ENCODE results near the gene F3. TPM values are rescaled to one million over a fixed set of nuclear protein-coding genes. Genes with fewer than 3 reads are reported as not detected.

F3 gene
- total and polyA plus RNA-seq, 10 donors, result 1.1 to 12.4 (median 4.8) TPM

- intact Hi-C loops (cut with DNase I; ENCODE audit: low total_unique reads), result no loop called here
- peaks cover 0 to 42% (median 11%) of the 10 kb centered on the region in 7 donors for H3K27me3 ChIP-seq (replicated peaks in 1 of 7)
- H3K4me3 ChIP-seq, result peak overlapping the region in 1 of 8 donors; percentile 10
- DNase-seq, result no peak
- WGBS, 5 donors, result 75 to 91% (median 86%) methylated on average over 6 of the region's 6 CpGs
- H3K27ac ChIP-seq, result no peak overlapping the region
- H3K4me1 ChIP-seq, result peaks cover 3 to 32% (median 28%) of the 10 kb centered on the region in 6 donors
- peaks cover 0 to 15% (median 0%) of the 10 kb centered on the region in 6 donors for H3K36me3 ChIP-seq
- H3K9me3 ChIP-seq, result no peaks in the 10 kb centered on the region
- TF ChIP-seq CTCF (IDR thresholded peaks at IDR 0.05 in 8 of 11, conservative IDR thresholded peaks at IDR 0.05 in 3 of 11) (no peak), POLR2AphosphoS5 (IDR thresholded peaks at IDR 0.05) (no peak), POLR2A (IDR thresholded peaks at IDR 0.05) (no peak)
These were observed 3.2 kb downstream of the F3 start for GRCh38 chr1:94538243-94538827.

- H3K36me3 ChIP-seq, result peaks cover 0 to 15% (median 0%) of the 10 kb centered on the region in 6 donors
- no peak overlapping the region for H3K27ac ChIP-seq
- peaks cover 0 to 38% (median 11%) of the 10 kb centered on the region in 7 donors for H3K27me3 ChIP-seq (replicated peaks in 1 of 7)
- no peak for DNase-seq
- H3K4me3 ChIP-seq, result no peak overlapping the region
- intact Hi-C loops (cut with DNase I; ENCODE audit: low total_unique reads), result no loop called here
- no peaks in the 10 kb centered on the region for H3K9me3 ChIP-seq
- TF ChIP-seq POLR2AphosphoS5 (IDR thresholded peaks at IDR 0.05) (no peak), CTCF (IDR thresholded peaks at IDR 0.05 in 8 of 11, conservative IDR thresholded peaks at IDR 0.05 in 3 of 11) (no peak), POLR2A (IDR thresholded peaks at IDR 0.05) (no peak)
- peaks cover 0 to 21% (median 19%) of the 10 kb centered on the region in 6 donors for H3K4me1 ChIP-seq
- 74 to 85% (median 80%) methylated on average over 6 of the region's 6 CpGs for whole genome bisulfite sequencing, 5 donors
These were observed 4.3 kb downstream of the F3 start for GRCh38 chr1:94537254-94537653.

GRCh38 chr1:94535879-94536278 lies 5.7 kb downstream of the F3 start:
- Histone ChIP-seq H3K27ac (no peak overlapping the region), H3K36me3 (peaks cover 0 to 15% (median 0%) of the 10 kb centered on the region in 6 donors), H3K4me1 (peaks cover 0 to 8% (median 6%) of the 10 kb centered on the region in 6 donors), H3K27me3 (replicated peaks in 1 of 7) (peaks cover 0 to 24% (median 1%) of the 10 kb centered on the region in 7 donors), H3K4me3 (no peak overlapping the region), H3K9me3 (no peaks in the 10 kb centered on the region)
- TF ChIP-seq CTCF (IDR thresholded peaks at IDR 0.05 in 8 of 11, conservative IDR thresholded peaks at IDR 0.05 in 3 of 11) (no peak), POLR2AphosphoS5 (IDR thresholded peaks at IDR 0.05) (no peak), POLR2A (IDR thresholded peaks at IDR 0.05) (no peak)
- DNase-seq, result no peak
- intact Hi-C loops (cut with DNase I; ENCODE audit: low total_unique reads), result no loop called here
- WGBS, 5 donors, result 79 to 91% (median 86%) methylated on average over 9 of the region's 9 CpGs

GRCh38 chr1:94535095-94535494 lies 6.5 kb downstream of the F3 start:
- no peaks in the 10 kb centered on the region for H3K9me3 ChIP-seq
- H3K4me3 ChIP-seq, result no peak overlapping the region
- H3K4me1 ChIP-seq, result peaks cover 0 to 3% (median 0%) of the 10 kb centered on the region in 6 donors
- DNase-seq, result no peak
- TF ChIP-seq POLR2A (IDR thresholded peaks at IDR 0.05), result no peak
- TF ChIP-seq POLR2AphosphoS5 (IDR thresholded peaks at IDR 0.05), result no peak
- TF ChIP-seq CTCF (IDR thresholded peaks at IDR 0.05 in 8 of 11, conservative IDR thresholded peaks at IDR 0.05 in 3 of 11), result no peak
- H3K36me3 ChIP-seq, result peaks cover 0 to 17% (median 0%) of the 10 kb centered on the region in 6 donors
- H3K27me3 ChIP-seq (replicated peaks in 1 of 7), result peaks cover 0 to 16% (median 0%) of the 10 kb centered on the region in 7 donors
- intact Hi-C loops (cut with DNase I; ENCODE audit: low total_unique reads), result no loop called here
- WGBS, 5 donors, result 89 to 97% (median 92%) methylated on average over 5 of the region's 5 CpGs
- no peak overlapping the region for H3K27ac ChIP-seq
